ENCODE results near the gene HOXC10.

- TF ChIP-seq, protein P1, sequence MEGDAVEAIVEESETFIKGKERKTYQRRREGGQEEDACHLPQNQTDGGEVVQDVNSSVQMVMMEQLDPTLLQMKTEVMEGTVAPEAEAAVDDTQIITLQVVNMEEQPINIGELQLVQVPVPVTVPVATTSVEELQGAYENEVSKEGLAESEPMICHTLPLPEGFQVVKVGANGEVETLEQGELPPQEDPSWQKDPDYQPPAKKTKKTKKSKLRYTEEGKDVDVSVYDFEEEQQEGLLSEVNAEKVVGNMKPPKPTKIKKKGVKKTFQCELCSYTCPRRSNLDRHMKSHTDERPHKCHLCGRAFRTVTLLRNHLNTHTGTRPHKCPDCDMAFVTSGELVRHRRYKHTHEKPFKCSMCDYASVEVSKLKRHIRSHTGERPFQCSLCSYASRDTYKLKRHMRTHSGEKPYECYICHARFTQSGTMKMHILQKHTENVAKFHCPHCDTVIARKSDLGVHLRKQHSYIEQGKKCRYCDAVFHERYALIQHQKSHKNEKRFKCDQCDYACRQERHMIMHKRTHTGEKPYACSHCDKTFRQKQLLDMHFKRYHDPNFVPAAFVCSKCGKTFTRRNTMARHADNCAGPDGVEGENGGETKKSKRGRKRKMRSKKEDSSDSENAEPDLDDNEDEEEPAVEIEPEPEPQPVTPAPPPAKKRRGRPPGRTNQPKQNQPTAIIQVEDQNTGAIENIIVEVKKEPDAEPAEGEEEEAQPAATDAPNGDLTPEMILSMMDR (conservative IDR thresholded peaks at IDR 0.05 in 1 of 2, IDR thresholded peaks at IDR 0.05 in 1 of 2; ENCODE audit: extremely low read depth in 1 of 2, insufficient read depth in 1 of 2, low read depth in 1 of 2, low read length in 2 of 2) = no peak
- TF ChIP-seq EZH2 (IDR thresholded peaks at IDR 0.05; ENCODE audit: borderline replicate concordance, low read length) = peak; percentile 60
Observed at GRCh38 chr12:53953831-53954693, 30.9 kb upstream of the HOXC10 start.

Measured in mammary epithelial cell (primary cell).